Lower lobe of right lung (tissue), 2 donors: ENCODE results near the gene MAFB. TPM values are rescaled to one million over a fixed set of nuclear protein-coding genes. Genes with fewer than 3 reads are reported as not detected.

Experiments
- ATAC-seq, 2 donors: fragments of 200-7000 bp; cut with Tn5 transposase; one replicate each; pipeline ENCODE4 v1.9.1; 2020 to 2022; ENCODE audit warnings: mild to moderate bottlenecking in 2 of 2, moderate library complexity in 2 of 2
- DNase-seq: peaks from one replicate; pipeline ENCODE4 v3.0.0-alpha.2; 2020
- H3K27ac ChIP-seq: fragments of 200-600 bp; one replicate; pipeline ENCODE4 v1.8.0; 2022
- H3K27me3 ChIP-seq: fragments of 200-600 bp; one replicate; pipeline ENCODE4 v1.8.0; 2022; ENCODE audit warnings: low read depth
- H3K36me3 ChIP-seq: fragments of 200-600 bp; one replicate; pipeline ENCODE4 v1.8.0; 2022; ENCODE audit warnings: mild to moderate bottlenecking
- H3K4me1 ChIP-seq: fragments of 200-600 bp; one replicate; pipeline ENCODE4 v1.8.0; 2022
- H3K4me3 ChIP-seq: fragments of 200-600 bp; one replicate; pipeline ENCODE4 v1.8.0; 2022; ENCODE audit warnings: mild to moderate bottlenecking
- H3K9me3 ChIP-seq: fragments of 200-600 bp; one replicate; pipeline ENCODE4 v1.8.0; 2022
- CTCF ChIP-seq: fragments of 200-600 bp; IDR thresholded peaks from one replicate; pipeline ENCODE4 v1.8.0; 2022; ENCODE audit warnings: antibody characterized with exemption, mild to moderate bottlenecking
- intact Hi-C: fragments of 100-400 bp; cut with DNase I; formaldehyde crosslinking; loops from one replicate; pipeline ENCODE4 v1.11.0; 2022
- total RNA-seq: library from RNA; stranded (reverse); fragmentation: NEBNext Ultra II Directional; extraction: Animal tissue kit (Norgen Biotek cat#: 25700); gene quantifications from one replicate; pipeline ENCODE4 v1.2.1, GENCODE V29; 2021
- donor health status: DM: no; HTN: yes; CAD: no; lungs with severe emphysema.

The MAFB gene
- total RNA-seq, 1 donor from 2014 or later, result 63.3 TPM

DNA sequence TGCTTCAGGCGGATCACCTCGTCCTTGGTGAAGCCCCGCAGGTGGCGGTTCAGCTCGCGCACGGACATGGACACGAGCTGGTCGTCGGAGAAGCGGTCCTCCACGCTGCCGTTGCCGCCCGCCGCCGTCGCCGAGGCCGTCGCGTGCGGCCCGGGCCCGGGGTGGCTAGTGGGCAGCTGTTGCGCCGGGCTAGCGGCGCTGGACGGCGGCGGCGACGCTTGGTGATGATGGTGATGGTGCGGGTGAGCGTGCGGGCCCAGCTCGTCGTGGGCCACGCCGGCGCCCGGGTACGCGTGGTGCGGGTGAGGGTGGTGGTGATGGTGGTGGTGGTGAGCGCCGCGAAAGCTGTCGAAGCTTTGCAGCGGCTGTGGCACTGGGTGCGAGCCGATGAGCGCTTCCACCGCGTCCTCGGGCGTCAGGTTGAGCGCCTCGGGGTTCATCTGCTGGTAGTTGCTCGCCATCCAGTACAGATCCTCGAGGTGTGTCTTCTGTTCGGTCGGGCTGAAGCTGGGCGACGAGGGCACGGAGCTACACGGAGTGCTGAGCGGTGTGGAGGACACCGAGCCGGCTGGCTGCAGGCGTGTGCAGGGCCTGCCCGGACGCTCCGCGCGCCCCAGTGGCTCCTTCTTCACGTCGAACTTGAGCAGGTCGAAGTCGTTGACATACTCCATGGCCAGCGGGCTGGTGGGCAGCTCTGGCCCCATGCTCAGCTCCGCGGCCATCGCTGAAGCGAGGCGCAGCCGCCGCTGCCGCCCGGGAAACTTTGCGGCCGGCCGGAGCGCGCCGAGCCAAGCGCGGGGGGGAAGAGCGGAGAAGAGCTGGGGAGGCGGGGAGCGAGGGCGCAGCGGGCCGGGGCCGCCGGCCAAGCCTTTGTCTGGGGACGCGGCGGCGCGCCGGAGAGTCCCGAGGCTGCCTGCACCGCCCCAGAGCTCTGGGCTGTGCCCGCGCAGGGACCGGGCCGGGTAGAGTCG is 622 bp downstream of the MAFB start:
- Histone ChIP-seq H3K36me3 (peaks cover 4% of the 10 kb centered on the region), H3K27ac (peak overlapping the region; percentile 99), H3K9me3 (no peaks in the 10 kb centered on the region), H3K4me3 (peak overlapping the region; percentile 79), H3K27me3 (peaks cover 32% of the 10 kb centered on the region), H3K4me1 (peaks cover 60% of the 10 kb centered on the region)
- no peak for TF ChIP-seq CTCF
- intact Hi-C loops, result no loop called here
- DNase-seq (peak; percentile 66), ATAC-seq (peak; percentile 1 to 9)

- H3K36me3 ChIP-seq, result peaks cover 4% of the 10 kb centered on the region
- H3K4me1 ChIP-seq, result peaks cover 61% of the 10 kb centered on the region
- intact Hi-C loops, result no loop called here
- TF ChIP-seq CTCF, result no peak
- ATAC-seq (peak; percentile 16 to 37), DNase-seq (peak; percentile 87)
- H3K27me3 ChIP-seq, result peaks cover 24% of the 10 kb centered on the region
- peak overlapping the region; percentile 79 for H3K4me3 ChIP-seq
- H3K27ac ChIP-seq, result peak overlapping the region; percentile 99
- no peaks in the 10 kb centered on the region for H3K9me3 ChIP-seq
Measured at GRCh38 chr20:40687384-40688128, 1.5 kb downstream of the MAFB start.

GRCh38 chr20:40686893-40687292 is 2.1 kb downstream of the MAFB start:
- no peak for TF ChIP-seq CTCF
- DNase-seq (no peak), ATAC-seq (no peak)
- Histone ChIP-seq H3K4me3 (peak overlapping the region; percentile 79), H3K27me3 (peaks cover 17% of the 10 kb centered on the region), H3K9me3 (no peaks in the 10 kb centered on the region), H3K4me1 (peaks cover 65% of the 10 kb centered on the region), H3K36me3 (peaks cover 4% of the 10 kb centered on the region), H3K27ac (peak overlapping the region; percentile 99)
- intact Hi-C loops, result no loop called here

GRCh38 chr20:40686434-40686882 is 2.6 kb downstream of the MAFB start:
- H3K27me3 ChIP-seq, result peaks cover 14% of the 10 kb centered on the region
- H3K36me3 ChIP-seq, result peaks cover 4% of the 10 kb centered on the region
- H3K9me3 ChIP-seq, result no peaks in the 10 kb centered on the region
- TF ChIP-seq CTCF, result no peak
- intact Hi-C loops, result no loop called here
- no peak for ATAC-seq
- H3K4me1 ChIP-seq, result peaks cover 69% of the 10 kb centered on the region
- H3K4me3 ChIP-seq, result peak overlapping the region; percentile 79
- DNase-seq, result no peak
- peak overlapping the region; percentile 99 for H3K27ac ChIP-seq

GRCh38 chr20:40685349-40685748 is 3.7 kb downstream of the MAFB start:
- peak overlapping the region; percentile 16 for H3K27ac ChIP-seq
- no peak for TF ChIP-seq CTCF
- H3K27me3 ChIP-seq, result peaks cover 10% of the 10 kb centered on the region
- peak overlapping the region; percentile 79 for H3K4me3 ChIP-seq
- H3K36me3 ChIP-seq, result peaks cover 4% of the 10 kb centered on the region
- intact Hi-C loops, result no loop called here
- H3K9me3 ChIP-seq, result no peaks in the 10 kb centered on the region
- H3K4me1 ChIP-seq, result peaks cover 69% of the 10 kb centered on the region
- DNase-seq (no peak), ATAC-seq (no peak)
